Astrocyte (in vitro differentiated cells and primary cell): Measurements from ENCODE around the gene GNPTG. TPM values are rescaled to one million over a fixed set of nuclear protein-coding genes. Genes with fewer than 3 reads are reported as not detected.

Experiments used
- DNase-seq: peaks from one replicate; pipeline ENCODE4 v3.0.0-alpha.2; 2010; ENCODE audit warnings: low read depth
- FAIRE-seq: peaks from 2 replicates; lab custom pipeline; 2011; peaks lifted over from hg19 to GRCh38; lab: Jason Lieb, UNC
- H2AFZ ChIP-seq: 2 replicates; pipeline ENCODE4 v1.6.0; 2012; ENCODE audit warnings: low read depth, low read length, inconsistent platforms
- H3K27ac ChIP-seq: 2 replicates; pipeline ENCODE4 v1.5.1; 2011; ENCODE audit warnings: low read depth, low read length, inconsistent platforms
- H3K27me3 ChIP-seq: 2 replicates; pipeline ENCODE4 v1.6.0; 2011; ENCODE audit warnings: low read length, inconsistent platforms; ENCODE audit not compliant: insufficient read depth
- H3K36me3 ChIP-seq: 2 replicates; pipeline ENCODE4 v1.5.1; 2011; ENCODE audit warnings: low read length, inconsistent platforms; ENCODE audit not compliant: insufficient read depth
- H3K4me1 ChIP-seq: 2 replicates; pipeline ENCODE4 v1.5.1; 2011; ENCODE audit warnings: low read length, inconsistent platforms; ENCODE audit not compliant: insufficient read depth
- H3K4me2 ChIP-seq: 2 replicates; pipeline ENCODE4 v1.6.0; 2012; ENCODE audit warnings: low read length, inconsistent platforms
- H3K4me3 ChIP-seq: 2 replicates; pipeline ENCODE4 v1.5.1; 2011; ENCODE audit warnings: low read depth, mild to moderate bottlenecking, low read length, inconsistent platforms; ENCODE audit not compliant: insufficient read depth
- H3K79me2 ChIP-seq: 2 replicates; pipeline ENCODE4 v1.6.0; 2012; ENCODE audit warnings: mild to moderate bottlenecking, low read length, inconsistent platforms; ENCODE audit not compliant: insufficient read depth
- H3K9ac ChIP-seq: 2 replicates; pipeline ENCODE4 v1.6.0; 2012; ENCODE audit warnings: mild to moderate bottlenecking, low read length, inconsistent platforms
- H3K9me3 ChIP-seq: 2 replicates; pipeline ENCODE4 v1.5.1; 2012; ENCODE audit warnings: low read depth, mild to moderate bottlenecking, low read length, inconsistent platforms; ENCODE audit not compliant: insufficient read depth
- H4K20me1 ChIP-seq: 2 replicates; pipeline ENCODE4 v1.6.0; 2012; ENCODE audit warnings: low read length, inconsistent platforms; ENCODE audit not compliant: insufficient read depth
- H3K27ac Mint-ChIP-seq: one replicate; pipeline ENCODE4 v1.8.0; 2021; ENCODE audit warnings: mild to moderate bottlenecking, mixed read lengths; ENCODE audit not compliant: unreplicated experiment
- H3K27me3 Mint-ChIP-seq: one replicate; pipeline ENCODE4 v1.8.0; 2021; ENCODE audit warnings: low read depth, mixed read lengths; ENCODE audit not compliant: unreplicated experiment
- H3K36me3 Mint-ChIP-seq: one replicate; pipeline ENCODE4 v1.8.0; 2021; ENCODE audit warnings: low read depth, mixed read lengths; ENCODE audit not compliant: unreplicated experiment
- H3K4me1 Mint-ChIP-seq: one replicate; pipeline ENCODE4 v1.8.0; 2021; ENCODE audit warnings: low read depth, mixed read lengths; ENCODE audit not compliant: unreplicated experiment
- H3K4me3 Mint-ChIP-seq: one replicate; pipeline ENCODE4 v1.8.0; 2021; ENCODE audit warnings: mild to moderate bottlenecking, moderate library complexity, mixed read lengths; ENCODE audit not compliant: unreplicated experiment
- H3K9me3 Mint-ChIP-seq: one replicate; pipeline ENCODE4 v1.8.0; 2021; ENCODE audit warnings: mild to moderate bottlenecking, mixed read lengths; ENCODE audit not compliant: unreplicated experiment
- EZH2 ChIP-seq: IDR thresholded peaks from 2 replicates; pipeline ENCODE4 v1.6.1; 2012; ENCODE audit warnings: mild to moderate bottlenecking, low read length, inconsistent platforms; ENCODE audit not compliant: insufficient read depth
- total RNA-seq: library from RNA; stranded (reverse); gene quantifications from 2 replicates; pipeline ENCODE4 v1.2.1, GENCODE V29; 2021
- TF ChIP-seq, protein P1 (sequence below): IDR thresholded peaks from 2 replicates; pipeline ENCODE4 v1.5.1; 2011; ENCODE audit warnings: low read depth, mild to moderate bottlenecking, inconsistent platforms, low read length, moderate library complexity; ENCODE audit not compliant: insufficient read depth

The GNPTG gene
- total RNA-seq, 1 donor from 2014 or later = 45.5 TPM

DNA sequence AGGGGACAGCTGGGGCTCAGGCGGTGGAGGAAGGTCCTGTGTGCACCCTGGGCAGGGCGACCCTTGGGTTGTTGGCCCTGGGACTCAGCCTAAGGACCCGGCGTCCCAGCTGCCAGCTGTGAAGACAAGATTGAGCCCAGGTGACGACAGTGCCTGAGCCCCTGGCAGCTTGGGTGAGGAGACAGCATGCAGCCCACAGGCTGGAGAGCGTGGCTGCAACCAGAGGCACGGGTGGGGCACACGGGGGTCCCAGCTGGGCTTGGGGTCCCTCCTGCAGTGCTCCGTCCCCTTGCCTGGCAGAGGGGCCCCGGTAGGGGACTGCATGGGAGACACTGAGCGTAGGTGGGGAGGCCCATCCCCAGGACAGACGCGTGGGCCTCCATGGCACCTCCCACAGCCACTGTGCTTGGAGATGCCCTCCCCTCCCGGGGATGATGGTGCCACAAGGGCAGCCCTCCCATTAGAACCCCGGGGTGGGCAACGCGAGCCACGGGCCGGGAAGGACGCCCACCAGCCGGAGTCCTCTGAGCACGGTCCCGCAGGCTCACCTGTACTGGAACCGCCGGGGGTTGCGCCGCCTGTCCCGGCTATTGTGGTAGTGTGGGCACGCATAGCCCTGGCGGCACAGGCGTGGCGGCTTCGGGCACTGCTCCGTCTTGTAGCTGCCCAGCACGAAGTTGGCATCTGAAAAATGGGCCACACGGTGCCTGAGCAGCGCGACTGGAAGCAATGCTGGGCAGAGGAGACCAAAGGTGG is 47.3 kb downstream of the GNPTG start:
- peaks cover 21% of the 10 kb centered on the region for H3K36me3 Mint-ChIP-seq
- H4K20me1 ChIP-seq = peaks cover 8% of the 10 kb centered on the region
- no peak overlapping the region for H2AFZ ChIP-seq
- H3K27me3 ChIP-seq = no peaks in the 10 kb centered on the region
- no peak overlapping the region for H3K9ac ChIP-seq
- H3K36me3 ChIP-seq = no peaks in the 10 kb centered on the region
- H3K4me1 ChIP-seq = no peaks in the 10 kb centered on the region
- FAIRE-seq (no peak), DNase-seq (no peak)
- no peaks in the 10 kb centered on the region for H3K27me3 Mint-ChIP-seq
- no peak overlapping the region for H3K4me3 Mint-ChIP-seq
- no peak overlapping the region for H3K27ac Mint-ChIP-seq
- H3K4me2 ChIP-seq = no peak overlapping the region
- no peaks in the 10 kb centered on the region for H3K9me3 Mint-ChIP-seq
- TF ChIP-seq, protein P1, sequence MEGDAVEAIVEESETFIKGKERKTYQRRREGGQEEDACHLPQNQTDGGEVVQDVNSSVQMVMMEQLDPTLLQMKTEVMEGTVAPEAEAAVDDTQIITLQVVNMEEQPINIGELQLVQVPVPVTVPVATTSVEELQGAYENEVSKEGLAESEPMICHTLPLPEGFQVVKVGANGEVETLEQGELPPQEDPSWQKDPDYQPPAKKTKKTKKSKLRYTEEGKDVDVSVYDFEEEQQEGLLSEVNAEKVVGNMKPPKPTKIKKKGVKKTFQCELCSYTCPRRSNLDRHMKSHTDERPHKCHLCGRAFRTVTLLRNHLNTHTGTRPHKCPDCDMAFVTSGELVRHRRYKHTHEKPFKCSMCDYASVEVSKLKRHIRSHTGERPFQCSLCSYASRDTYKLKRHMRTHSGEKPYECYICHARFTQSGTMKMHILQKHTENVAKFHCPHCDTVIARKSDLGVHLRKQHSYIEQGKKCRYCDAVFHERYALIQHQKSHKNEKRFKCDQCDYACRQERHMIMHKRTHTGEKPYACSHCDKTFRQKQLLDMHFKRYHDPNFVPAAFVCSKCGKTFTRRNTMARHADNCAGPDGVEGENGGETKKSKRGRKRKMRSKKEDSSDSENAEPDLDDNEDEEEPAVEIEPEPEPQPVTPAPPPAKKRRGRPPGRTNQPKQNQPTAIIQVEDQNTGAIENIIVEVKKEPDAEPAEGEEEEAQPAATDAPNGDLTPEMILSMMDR = no peak
- no peak for TF ChIP-seq EZH2
- no peak overlapping the region for H3K4me3 ChIP-seq
- H3K27ac ChIP-seq = no peak overlapping the region
- no peaks in the 10 kb centered on the region for H3K4me1 Mint-ChIP-seq
- no peaks in the 10 kb centered on the region for H3K9me3 ChIP-seq
- no peaks in the 10 kb centered on the region for H3K79me2 ChIP-seq

DNA sequence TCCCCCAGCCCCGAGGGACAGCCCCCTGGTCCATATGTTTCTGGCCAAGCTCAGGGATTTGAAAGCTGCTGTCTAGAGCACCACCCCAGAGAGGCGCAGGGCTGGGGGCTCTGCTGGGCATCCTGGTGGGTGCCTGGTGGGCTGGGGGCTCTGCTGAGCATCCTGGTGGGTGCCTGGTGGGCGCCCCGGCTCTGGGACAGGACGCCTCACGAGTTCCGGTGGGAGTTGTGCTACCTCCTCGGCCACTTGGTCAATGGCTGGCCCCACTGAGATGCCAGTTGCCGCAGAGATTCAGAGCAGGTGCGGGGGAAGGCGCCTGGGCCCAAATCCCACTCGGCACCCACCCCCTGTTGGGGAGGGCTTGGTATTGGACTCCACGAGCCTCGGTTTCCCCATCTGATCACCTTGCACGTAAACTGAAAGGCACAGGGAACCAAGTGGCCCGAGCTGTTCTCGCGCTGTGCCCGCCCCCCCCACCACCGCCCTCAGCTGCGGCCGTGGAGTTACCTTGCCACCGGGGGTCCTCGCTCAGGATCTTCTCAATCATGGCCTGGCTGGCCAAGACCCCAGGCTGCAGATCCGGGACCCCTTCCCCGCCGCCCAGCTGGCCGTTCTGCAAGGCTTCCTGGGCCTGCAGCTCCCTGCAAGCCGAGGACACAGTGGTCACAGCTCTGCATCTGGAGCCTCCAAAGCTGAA is 49.5 kb downstream of the GNPTG start:
- H3K4me1 ChIP-seq = no peaks in the 10 kb centered on the region
- Mint-ChIP-seq H3K27me3 (no peaks in the 10 kb centered on the region), H3K36me3 (peaks cover 21% of the 10 kb centered on the region), H3K4me3 (no peak overlapping the region), H3K4me1 (no peaks in the 10 kb centered on the region), H3K9me3 (no peaks in the 10 kb centered on the region), H3K27ac (no peak overlapping the region)
- H2AFZ ChIP-seq = no peak overlapping the region
- no peak overlapping the region for H3K4me2 ChIP-seq
- H4K20me1 ChIP-seq = peaks cover 16% of the 10 kb centered on the region
- H3K27ac ChIP-seq = no peak overlapping the region
- FAIRE-seq = no peak
- TF ChIP-seq, protein P1 = no peak
- TF ChIP-seq EZH2 = no peak
- no peak overlapping the region for H3K4me3 ChIP-seq
- no peaks in the 10 kb centered on the region for H3K9me3 ChIP-seq
- no peak for DNase-seq
- no peaks in the 10 kb centered on the region for H3K79me2 ChIP-seq
- no peak overlapping the region for H3K9ac ChIP-seq
- no peaks in the 10 kb centered on the region for H3K36me3 ChIP-seq
- H3K27me3 ChIP-seq = no peaks in the 10 kb centered on the region
